Neural cell (in vitro differentiated cells): ENCODE data around the gene MED13. TPM values are rescaled to one million over a fixed set of nuclear protein-coding genes. Genes with fewer than 3 reads are reported as not detected.

Experiments
- H2AFZ ChIP-seq: fragments of 200-600, 300-800 bp; sonication (generic), shearing (Covaris generic); 2 replicates; pipeline ENCODE4 v1.6.0; 2014; ENCODE audit warnings: low read depth, mild to moderate bottlenecking, antibody characterized with exemption, low read length, moderate library complexity
- H3F3A ChIP-seq: fragments of 200-600 bp; shearing (Covaris generic); 2 replicates; pipeline ENCODE4 v1.6.1; 2016; ENCODE audit warnings: mild to moderate bottlenecking, moderate library complexity, mixed read lengths, antibody characterized with exemption, low read length; ENCODE audit not compliant: insufficient read depth, poor library complexity, severe bottlenecking
- H3K27ac ChIP-seq: fragments of 200-600, 300-800 bp; sonication (generic), shearing (Covaris generic); 2 replicates; pipeline ENCODE4 v1.5.1; 2014; ENCODE audit warnings: mild to moderate bottlenecking, low read length, moderate library complexity
- H3K27me3 ChIP-seq: fragments of 300-800, 200-600 bp; sonication (generic), shearing (Covaris generic); 2 replicates; pipeline ENCODE4 v1.6.0; 2014; ENCODE audit warnings: mild to moderate bottlenecking, low read depth, low read length, moderate library complexity; ENCODE audit not compliant: insufficient read depth
- H3K36me3 ChIP-seq: fragments of 300-800, 200-600 bp; sonication (generic), shearing (Covaris generic); 2 replicates; pipeline ENCODE4 v1.5.1; 2014; ENCODE audit warnings: mild to moderate bottlenecking, antibody characterized with exemption, low read length, moderate library complexity; ENCODE audit not compliant: insufficient read depth
- H3K4me2 ChIP-seq: fragments of 300-800, 200-600 bp; sonication (generic), shearing (Covaris generic); 2 replicates; pipeline ENCODE4 v1.6.0; 2014; ENCODE audit warnings: mild to moderate bottlenecking, low read length
- H3K4me3 ChIP-seq: fragments of 300-800, 200-600 bp; sonication (generic), shearing (Covaris generic); 2 replicates; pipeline ENCODE4 v1.5.1; 2014; ENCODE audit warnings: mild to moderate bottlenecking, low read length, moderate library complexity
- H3K79me2 ChIP-seq: fragments of 200-600 bp; shearing (Covaris generic); replicated peaks from 2 replicates; pipeline ENCODE4 v1.6.0; 2014; ENCODE audit warnings: mild to moderate bottlenecking, low read length, moderate library complexity; ENCODE audit not compliant: insufficient read depth
- H3K9ac ChIP-seq: fragments of 300-800, 200-600 bp; sonication (generic), shearing (Covaris generic); 2 replicates; pipeline ENCODE4 v1.6.1; 2016; ENCODE audit warnings: mild to moderate bottlenecking, low read length, mixed read lengths
- H3K9me2 ChIP-seq: fragments of 200-600 bp; shearing (Covaris generic); 2 replicates; pipeline ENCODE4 v1.6.1; 2016; ENCODE audit warnings: mild to moderate bottlenecking, low read length, mixed read lengths; ENCODE audit not compliant: insufficient read depth
- H3K9me3 ChIP-seq: fragments of 200-600, 300-800 bp; sonication (generic), shearing (Covaris generic); 2 replicates; pipeline ENCODE4 v1.6.1; 2016; ENCODE audit warnings: mild to moderate bottlenecking, mixed run types, low read length, moderate library complexity, mixed read lengths
- H4K20me1 ChIP-seq: fragments of 200-600 bp; shearing (Covaris generic); 2 replicates; pipeline ENCODE4 v1.6.1; 2016; ENCODE audit warnings: mild to moderate bottlenecking, mixed run types; ENCODE audit not compliant: insufficient read depth
- EP300 ChIP-seq: fragments of 450-650 bp; conservative IDR thresholded peaks from 2 replicates; pipeline ENCODE4 v1.6.1; 2014; ENCODE audit warnings: antibody characterized with exemption, mild to moderate bottlenecking, moderate library complexity; ENCODE audit not compliant: poor library complexity, severe bottlenecking
- EZH2 ChIP-seq: fragments of 200-600, 300-800 bp; shearing (Covaris generic), sonication (generic); IDR thresholded peaks from 2 replicates; pipeline ENCODE4 v1.6.1; 2014; ENCODE audit warnings: antibody characterized with exemption, low read length, borderline replicate concordance, mild to moderate bottlenecking; ENCODE audit not compliant: insufficient read depth, poor library complexity, severe bottlenecking
- MXI1 ChIP-seq: fragments of 450-650 bp; conservative IDR thresholded peaks from 2 replicates; pipeline ENCODE4 v1.6.1; 2014; ENCODE audit warnings: antibody characterized with exemption, mild to moderate bottlenecking; ENCODE audit not compliant: poor library complexity, severe bottlenecking
- POLR2AphosphoS5 ChIP-seq: IDR thresholded peaks from 2 replicates; pipeline ENCODE4 v1.6.1; 2012
- RAD21 ChIP-seq: fragments of 450-650 bp; conservative IDR thresholded peaks from 2 replicates; pipeline ENCODE4 v1.6.1; 2014; ENCODE audit warnings: antibody characterized with exemption, mild to moderate bottlenecking, moderate library complexity
- SMC3 ChIP-seq: fragments of 450-650 bp; conservative IDR thresholded peaks from 2 replicates; pipeline ENCODE4 v1.6.1; 2014; ENCODE audit warnings: antibody characterized with exemption, mild to moderate bottlenecking, moderate library complexity; ENCODE audit not compliant: poor library complexity
- TAF1 ChIP-seq: IDR thresholded peaks from 2 replicates; pipeline ENCODE4 v1.6.1; 2012; ENCODE audit warnings: low read depth
- polyA plus RNA-seq: library from polyadenylated mRNA; depleted of rRNA; stranded (reverse); fragments of >200 nt; gene quantifications from 2 replicates; pipeline ENCODE4 v1.2.3, GENCODE V29; 2014
- TF ChIP-seq, protein P1 (sequence below): fragments of 450-650 bp; IDR thresholded peaks from 2 replicates; pipeline ENCODE4 v1.5.1; 2014; ENCODE audit warnings: antibody characterized with exemption, mild to moderate bottlenecking, moderate library complexity; ENCODE audit not compliant: poor library complexity, severe bottlenecking
- TF ChIP-seq, protein P2 (sequence below): IDR thresholded peaks from 2 replicates; pipeline ENCODE4 v1.6.1; 2012; ENCODE audit warnings: borderline replicate concordance

The MED13 gene
- polyA plus RNA-seq, 1 donor from 2014 or later, result 22.6 TPM

DNA sequence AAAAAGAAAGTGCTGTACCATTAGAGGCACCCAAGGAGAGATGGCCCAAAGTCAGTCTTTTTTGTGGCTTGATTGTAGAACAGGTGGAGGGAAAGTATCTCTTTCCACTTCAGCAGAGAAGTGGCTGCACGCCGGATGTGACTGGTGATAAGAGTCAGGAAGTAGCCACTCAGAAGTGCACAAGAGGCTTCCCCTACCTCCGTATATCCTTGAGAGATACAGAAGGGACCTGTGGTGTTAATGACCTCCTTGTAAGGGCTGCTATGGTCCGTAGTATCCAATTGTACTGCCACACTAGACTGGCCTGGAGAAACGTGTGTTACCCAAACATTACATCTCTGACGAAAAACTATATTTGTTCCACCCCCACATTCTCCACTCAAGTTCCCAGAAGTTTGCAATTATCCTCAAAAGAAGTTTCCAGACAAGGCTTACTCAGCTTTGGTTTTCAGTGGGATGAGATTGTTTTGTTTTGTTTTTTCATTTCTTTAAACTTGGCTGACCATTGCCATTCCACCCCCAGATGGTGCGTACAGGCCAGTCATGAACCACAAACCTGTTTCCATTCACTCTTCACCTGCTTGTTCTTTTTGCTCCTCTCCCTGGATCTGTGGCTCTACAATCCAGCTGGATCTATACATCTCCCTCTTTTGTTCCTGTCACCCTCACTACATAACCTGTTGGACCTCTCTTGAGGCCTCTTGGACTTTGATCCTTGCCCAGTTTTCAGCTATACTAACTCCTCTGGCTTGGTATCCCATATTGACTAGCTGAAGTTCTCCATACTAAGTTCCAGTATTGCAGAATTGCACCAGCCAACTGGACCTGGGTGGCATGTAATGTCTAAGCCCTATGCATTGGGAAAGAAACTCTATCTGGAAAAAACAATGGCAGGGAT, 20.7 kb upstream of the MED13 start:
- Histone ChIP-seq H3K9me3 (no peaks in the 10 kb centered on the region), H3K9me2 (no peaks in the 10 kb centered on the region), H3K9ac (no peak overlapping the region), H3K79me2 (no peaks in the 10 kb centered on the region), H3K27ac (no peak overlapping the region), H3K4me3 (no peak overlapping the region), H2AFZ (no peak overlapping the region), H3K4me2 (no peak overlapping the region), H3K36me3 (no peaks in the 10 kb centered on the region), H3F3A (no peaks in the 10 kb centered on the region), H3K27me3 (no peaks in the 10 kb centered on the region), H4K20me1 (no peaks in the 10 kb centered on the region)
- TF ChIP-seq POLR2AphosphoS5 (no peak), MXI1 (no peak), SMC3 (no peak), EZH2 (no peak), TAF1 (no peak), RAD21 (no peak)
- TF ChIP-seq, protein P1, sequence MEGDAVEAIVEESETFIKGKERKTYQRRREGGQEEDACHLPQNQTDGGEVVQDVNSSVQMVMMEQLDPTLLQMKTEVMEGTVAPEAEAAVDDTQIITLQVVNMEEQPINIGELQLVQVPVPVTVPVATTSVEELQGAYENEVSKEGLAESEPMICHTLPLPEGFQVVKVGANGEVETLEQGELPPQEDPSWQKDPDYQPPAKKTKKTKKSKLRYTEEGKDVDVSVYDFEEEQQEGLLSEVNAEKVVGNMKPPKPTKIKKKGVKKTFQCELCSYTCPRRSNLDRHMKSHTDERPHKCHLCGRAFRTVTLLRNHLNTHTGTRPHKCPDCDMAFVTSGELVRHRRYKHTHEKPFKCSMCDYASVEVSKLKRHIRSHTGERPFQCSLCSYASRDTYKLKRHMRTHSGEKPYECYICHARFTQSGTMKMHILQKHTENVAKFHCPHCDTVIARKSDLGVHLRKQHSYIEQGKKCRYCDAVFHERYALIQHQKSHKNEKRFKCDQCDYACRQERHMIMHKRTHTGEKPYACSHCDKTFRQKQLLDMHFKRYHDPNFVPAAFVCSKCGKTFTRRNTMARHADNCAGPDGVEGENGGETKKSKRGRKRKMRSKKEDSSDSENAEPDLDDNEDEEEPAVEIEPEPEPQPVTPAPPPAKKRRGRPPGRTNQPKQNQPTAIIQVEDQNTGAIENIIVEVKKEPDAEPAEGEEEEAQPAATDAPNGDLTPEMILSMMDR, result no peak
- TF ChIP-seq, protein P2, sequence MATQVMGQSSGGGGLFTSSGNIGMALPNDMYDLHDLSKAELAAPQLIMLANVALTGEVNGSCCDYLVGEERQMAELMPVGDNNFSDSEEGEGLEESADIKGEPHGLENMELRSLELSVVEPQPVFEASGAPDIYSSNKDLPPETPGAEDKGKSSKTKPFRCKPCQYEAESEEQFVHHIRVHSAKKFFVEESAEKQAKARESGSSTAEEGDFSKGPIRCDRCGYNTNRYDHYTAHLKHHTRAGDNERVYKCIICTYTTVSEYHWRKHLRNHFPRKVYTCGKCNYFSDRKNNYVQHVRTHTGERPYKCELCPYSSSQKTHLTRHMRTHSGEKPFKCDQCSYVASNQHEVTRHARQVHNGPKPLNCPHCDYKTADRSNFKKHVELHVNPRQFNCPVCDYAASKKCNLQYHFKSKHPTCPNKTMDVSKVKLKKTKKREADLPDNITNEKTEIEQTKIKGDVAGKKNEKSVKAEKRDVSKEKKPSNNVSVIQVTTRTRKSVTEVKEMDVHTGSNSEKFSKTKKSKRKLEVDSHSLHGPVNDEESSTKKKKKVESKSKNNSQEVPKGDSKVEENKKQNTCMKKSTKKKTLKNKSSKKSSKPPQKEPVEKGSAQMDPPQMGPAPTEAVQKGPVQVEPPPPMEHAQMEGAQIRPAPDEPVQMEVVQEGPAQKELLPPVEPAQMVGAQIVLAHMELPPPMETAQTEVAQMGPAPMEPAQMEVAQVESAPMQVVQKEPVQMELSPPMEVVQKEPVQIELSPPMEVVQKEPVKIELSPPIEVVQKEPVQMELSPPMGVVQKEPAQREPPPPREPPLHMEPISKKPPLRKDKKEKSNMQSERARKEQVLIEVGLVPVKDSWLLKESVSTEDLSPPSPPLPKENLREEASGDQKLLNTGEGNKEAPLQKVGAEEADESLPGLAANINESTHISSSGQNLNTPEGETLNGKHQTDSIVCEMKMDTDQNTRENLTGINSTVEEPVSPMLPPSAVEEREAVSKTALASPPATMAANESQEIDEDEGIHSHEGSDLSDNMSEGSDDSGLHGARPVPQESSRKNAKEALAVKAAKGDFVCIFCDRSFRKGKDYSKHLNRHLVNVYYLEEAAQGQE, result no peak

DNA sequence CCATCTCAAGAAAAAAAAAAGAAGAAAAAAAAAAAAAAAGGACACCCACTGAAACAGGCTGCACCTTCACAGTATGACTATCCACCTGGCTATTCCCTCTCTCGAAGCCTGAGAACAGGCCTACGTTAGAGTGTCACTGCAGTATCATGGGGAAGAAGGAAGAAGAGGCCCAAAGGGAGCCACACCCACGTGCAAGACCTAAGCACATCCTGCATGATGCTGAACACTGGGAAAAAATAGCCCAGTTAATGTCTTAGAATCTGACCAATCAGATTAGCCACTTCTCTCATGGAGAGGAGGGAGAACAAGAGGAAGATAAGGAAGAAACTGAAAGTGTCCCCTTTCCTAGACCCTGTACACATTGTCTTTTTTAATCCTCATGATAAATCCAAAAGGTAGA, 19.5 kb upstream of the MED13 start:
- H3K9ac ChIP-seq, result no peak overlapping the region
- H4K20me1 ChIP-seq, result no peaks in the 10 kb centered on the region
- H3K9me3 ChIP-seq, result no peaks in the 10 kb centered on the region
- TF ChIP-seq SMC3 (no peak), EP300 (no peak), POLR2AphosphoS5 (no peak), MXI1 (no peak), TAF1 (no peak), RAD21 (no peak), EZH2 (no peak)
- TF ChIP-seq, protein P1, result no peak
- TF ChIP-seq, protein P2, result no peak
- H3F3A ChIP-seq, result no peaks in the 10 kb centered on the region
- H3K4me3 ChIP-seq, result no peak overlapping the region
- H3K9me2 ChIP-seq, result no peaks in the 10 kb centered on the region
- no peaks in the 10 kb centered on the region for H3K27me3 ChIP-seq
- no peak overlapping the region for H2AFZ ChIP-seq
- H3K4me2 ChIP-seq, result no peak overlapping the region
- H3K36me3 ChIP-seq, result no peaks in the 10 kb centered on the region
- no peak overlapping the region for H3K27ac ChIP-seq
- H3K79me2 ChIP-seq, result no peaks in the 10 kb centered on the region
